ENCODE data around the gene IQGAP1.

DNA sequence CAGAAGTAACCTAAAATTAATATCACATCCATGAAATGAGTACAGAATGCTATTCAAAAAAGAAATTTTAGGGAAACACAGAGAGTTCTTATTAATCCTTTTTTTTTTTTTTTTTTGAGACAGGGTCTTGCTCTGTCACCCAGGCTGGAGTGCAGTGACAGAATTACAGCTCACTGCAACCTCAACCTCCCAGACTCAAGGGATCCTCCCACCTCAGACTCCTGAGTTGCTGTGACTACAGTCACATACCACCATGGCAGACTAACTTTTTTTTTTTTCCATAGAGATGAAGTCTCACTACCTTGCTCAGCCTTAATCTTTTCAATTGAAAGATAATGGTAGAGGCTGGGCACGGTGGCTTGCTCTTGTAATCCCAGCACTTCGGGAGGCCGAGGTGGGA lies 135.3 kb downstream of the IQGAP1 start:
- TF ChIP-seq EZH2 (IDR thresholded peaks at IDR 0.05; ENCODE audit: low read length, missing control alignments), result no peak
- TF ChIP-seq, protein P1, sequence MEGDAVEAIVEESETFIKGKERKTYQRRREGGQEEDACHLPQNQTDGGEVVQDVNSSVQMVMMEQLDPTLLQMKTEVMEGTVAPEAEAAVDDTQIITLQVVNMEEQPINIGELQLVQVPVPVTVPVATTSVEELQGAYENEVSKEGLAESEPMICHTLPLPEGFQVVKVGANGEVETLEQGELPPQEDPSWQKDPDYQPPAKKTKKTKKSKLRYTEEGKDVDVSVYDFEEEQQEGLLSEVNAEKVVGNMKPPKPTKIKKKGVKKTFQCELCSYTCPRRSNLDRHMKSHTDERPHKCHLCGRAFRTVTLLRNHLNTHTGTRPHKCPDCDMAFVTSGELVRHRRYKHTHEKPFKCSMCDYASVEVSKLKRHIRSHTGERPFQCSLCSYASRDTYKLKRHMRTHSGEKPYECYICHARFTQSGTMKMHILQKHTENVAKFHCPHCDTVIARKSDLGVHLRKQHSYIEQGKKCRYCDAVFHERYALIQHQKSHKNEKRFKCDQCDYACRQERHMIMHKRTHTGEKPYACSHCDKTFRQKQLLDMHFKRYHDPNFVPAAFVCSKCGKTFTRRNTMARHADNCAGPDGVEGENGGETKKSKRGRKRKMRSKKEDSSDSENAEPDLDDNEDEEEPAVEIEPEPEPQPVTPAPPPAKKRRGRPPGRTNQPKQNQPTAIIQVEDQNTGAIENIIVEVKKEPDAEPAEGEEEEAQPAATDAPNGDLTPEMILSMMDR (conservative IDR thresholded peaks at IDR 0.05 in 1 of 2, IDR thresholded peaks at IDR 0.05 in 1 of 2; ENCODE audit: low read depth in 1 of 2, low read length in 2 of 2), result no peak
